GM12878 (cell line): ENCODE data around the gene OPRD1. TPM values are rescaled to one million over a fixed set of nuclear protein-coding genes. Genes with fewer than 3 reads are reported as not detected.

Source experiments
- LARP7 ChIP-seq: fragments of 450-650 bp; IDR thresholded peaks from 2 replicates; pipeline ENCODE4 v1.6.1; 2017; ENCODE audit warnings: mild to moderate bottlenecking
- MEF2A ChIP-seq: IDR thresholded peaks from 2 replicates; pipeline ENCODE4 v1.6.1; 2011; ENCODE audit warnings: low read depth, mild to moderate bottlenecking, low read length, moderate library complexity; ENCODE audit not compliant: insufficient read depth
- NFYA ChIP-seq: IDR thresholded peaks from 2 replicates; pipeline ENCODE4 v1.6.1; 2011; ENCODE audit warnings: low read depth, mild to moderate bottlenecking, low read length, improper control_type of control experiment, borderline replicate concordance
- NRF1 ChIP-seq: conservative IDR thresholded peaks from 2 replicates; pipeline ENCODE4 v1.6.1; 2011; ENCODE audit warnings: mild to moderate bottlenecking, low read depth, low read length, improper control_type of control experiment
- PAX8 ChIP-seq: fragments of 450-650 bp; IDR thresholded peaks from 2 replicates; pipeline ENCODE4 v1.6.1; 2017; ENCODE audit warnings: mild to moderate bottlenecking, moderate library complexity
- RUNX3 ChIP-seq: IDR thresholded peaks from 2 replicates; pipeline ENCODE4 v1.6.1; 2012; ENCODE audit warnings: low read length, inconsistent platforms
- SMARCA5 ChIP-seq: fragments of 450-650 bp; IDR thresholded peaks from 2 replicates; pipeline ENCODE4 v1.6.1; 2017; ENCODE audit warnings: mild to moderate bottlenecking
- YBX1 ChIP-seq: fragments of 450-650 bp; IDR thresholded peaks from 2 replicates; pipeline ENCODE4 v1.6.1; 2016; ENCODE audit warnings: antibody characterized with exemption
- ZBED1 ChIP-seq: IDR thresholded peaks from 2 replicates; pipeline ENCODE4 v1.6.1; 2016; ENCODE audit warnings: borderline replicate concordance
- polyA plus RNA-seq, 11 experiments: library from polyadenylated mRNA; depleted of rRNA in 4 of 11; unstranded in 6 of 11; stranded (reverse) in 5 of 11; fragments of >200 nt; fragmentation: Nextera tagmentation in 4 of 11; fragmentation: Illumina TruSeq in 1 of 11; extraction: Ambion mirVana in 4 of 11; extraction: Trizol in 1 of 11; gene quantifications; 1 replicate in 1 of 11; 2 replicates in 10 of 11; pipeline versions ENCODE4 v1.2.1 to v1.2.3, GENCODE V29; 2011 to 2016; ENCODE audit warnings: inconsistent platforms in 2 of 11, missing spikeins in 2 of 11, low read depth in 1 of 11
- total RNA-seq, 4 experiments: library from RNA; depleted of rRNA in 3 of 4; stranded (reverse); fragments of >200 nt in 3 of 4; fragmentation: Illumina TruSeq in 1 of 4; extraction: Trizol in 1 of 4; gene quantifications; 2 replicates each; pipeline versions ENCODE4 v1.2.1 to v1.2.3, GENCODE V29; 2013 to 2021
- TF ChIP-seq, protein P1 (sequence below): fragments of 450-650 bp; IDR thresholded peaks from 2 replicates; pipeline ENCODE4 v1.6.1; 2017; ENCODE audit warnings: mild to moderate bottlenecking, moderate library complexity
- TF ChIP-seq, protein P2 (sequence below): fragments of 450-650 bp; IDR thresholded peaks from 2 replicates; pipeline ENCODE4 v1.6.1; 2016; ENCODE audit warnings: mild to moderate bottlenecking, moderate library complexity, borderline replicate concordance

OPRD1 gene
- total and polyA plus RNA-seq, 10 of the 15 experiments (the other 5 are each of a cell fraction or from before 2014, with no cell fraction given) = 0.02 TPM; not detected in 8

DNA sequence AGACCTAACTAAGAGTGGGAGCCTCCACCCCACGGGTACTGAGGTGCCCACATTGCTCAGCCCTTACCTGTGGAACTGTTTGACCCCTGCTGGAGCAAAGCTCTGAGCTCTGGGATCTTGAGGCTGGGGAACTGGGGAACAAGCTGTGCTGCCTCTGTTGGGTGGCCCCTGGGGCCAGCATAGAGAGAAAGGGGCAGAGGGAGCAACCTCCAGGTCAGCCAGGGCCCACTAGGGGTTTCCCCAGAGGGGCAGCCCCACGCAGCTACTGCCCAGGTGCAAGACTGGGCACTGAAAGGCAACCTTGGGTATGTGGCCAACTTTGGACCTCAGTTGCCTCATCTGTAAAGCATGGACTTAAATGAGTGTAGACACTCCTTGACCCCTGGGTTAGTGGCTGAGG, 78.9 kb downstream of the OPRD1 start (continued):
- TF ChIP-seq, protein P1, sequence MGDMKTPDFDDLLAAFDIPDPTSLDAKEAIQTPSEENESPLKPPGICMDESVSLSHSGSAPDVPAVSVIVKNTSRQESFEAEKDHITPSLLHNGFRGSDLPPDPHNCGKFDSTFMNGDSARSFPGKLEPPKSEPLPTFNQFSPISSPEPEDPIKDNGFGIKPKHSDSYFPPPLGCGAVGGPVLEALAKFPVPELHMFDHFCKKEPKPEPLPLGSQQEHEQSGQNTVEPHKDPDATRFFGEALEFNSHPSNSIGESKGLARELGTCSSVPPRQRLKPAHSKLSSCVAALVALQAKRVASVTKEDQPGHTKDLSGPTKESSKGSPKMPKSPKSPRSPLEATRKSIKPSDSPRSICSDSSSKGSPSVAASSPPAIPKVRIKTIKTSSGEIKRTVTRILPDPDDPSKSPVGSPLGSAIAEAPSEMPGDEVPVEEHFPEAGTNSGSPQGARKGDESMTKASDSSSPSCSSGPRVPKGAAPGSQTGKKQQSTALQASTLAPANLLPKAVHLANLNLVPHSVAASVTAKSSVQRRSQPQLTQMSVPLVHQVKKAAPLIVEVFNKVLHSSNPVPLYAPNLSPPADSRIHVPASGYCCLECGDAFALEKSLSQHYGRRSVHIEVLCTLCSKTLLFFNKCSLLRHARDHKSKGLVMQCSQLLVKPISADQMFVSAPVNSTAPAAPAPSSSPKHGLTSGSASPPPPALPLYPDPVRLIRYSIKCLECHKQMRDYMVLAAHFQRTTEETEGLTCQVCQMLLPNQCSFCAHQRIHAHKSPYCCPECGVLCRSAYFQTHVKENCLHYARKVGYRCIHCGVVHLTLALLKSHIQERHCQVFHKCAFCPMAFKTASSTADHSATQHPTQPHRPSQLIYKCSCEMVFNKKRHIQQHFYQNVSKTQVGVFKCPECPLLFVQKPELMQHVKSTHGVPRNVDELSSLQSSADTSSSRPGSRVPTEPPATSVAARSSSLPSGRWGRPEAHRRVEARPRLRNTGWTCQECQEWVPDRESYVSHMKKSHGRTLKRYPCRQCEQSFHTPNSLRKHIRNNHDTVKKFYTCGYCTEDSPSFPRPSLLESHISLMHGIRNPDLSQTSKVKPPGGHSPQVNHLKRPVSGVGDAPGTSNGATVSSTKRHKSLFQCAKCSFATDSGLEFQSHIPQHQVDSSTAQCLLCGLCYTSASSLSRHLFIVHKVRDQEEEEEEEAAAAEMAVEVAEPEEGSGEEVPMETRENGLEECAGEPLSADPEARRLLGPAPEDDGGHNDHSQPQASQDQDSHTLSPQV = no peak
- TF ChIP-seq NRF1 (no peak), LARP7 (no peak), RUNX3 (no peak), PAX8 (no peak), YBX1 (no peak), ZBED1 (no peak), MEF2A (no peak), NFYA (no peak), SMARCA5 (no peak)
- TF ChIP-seq, protein P2, sequence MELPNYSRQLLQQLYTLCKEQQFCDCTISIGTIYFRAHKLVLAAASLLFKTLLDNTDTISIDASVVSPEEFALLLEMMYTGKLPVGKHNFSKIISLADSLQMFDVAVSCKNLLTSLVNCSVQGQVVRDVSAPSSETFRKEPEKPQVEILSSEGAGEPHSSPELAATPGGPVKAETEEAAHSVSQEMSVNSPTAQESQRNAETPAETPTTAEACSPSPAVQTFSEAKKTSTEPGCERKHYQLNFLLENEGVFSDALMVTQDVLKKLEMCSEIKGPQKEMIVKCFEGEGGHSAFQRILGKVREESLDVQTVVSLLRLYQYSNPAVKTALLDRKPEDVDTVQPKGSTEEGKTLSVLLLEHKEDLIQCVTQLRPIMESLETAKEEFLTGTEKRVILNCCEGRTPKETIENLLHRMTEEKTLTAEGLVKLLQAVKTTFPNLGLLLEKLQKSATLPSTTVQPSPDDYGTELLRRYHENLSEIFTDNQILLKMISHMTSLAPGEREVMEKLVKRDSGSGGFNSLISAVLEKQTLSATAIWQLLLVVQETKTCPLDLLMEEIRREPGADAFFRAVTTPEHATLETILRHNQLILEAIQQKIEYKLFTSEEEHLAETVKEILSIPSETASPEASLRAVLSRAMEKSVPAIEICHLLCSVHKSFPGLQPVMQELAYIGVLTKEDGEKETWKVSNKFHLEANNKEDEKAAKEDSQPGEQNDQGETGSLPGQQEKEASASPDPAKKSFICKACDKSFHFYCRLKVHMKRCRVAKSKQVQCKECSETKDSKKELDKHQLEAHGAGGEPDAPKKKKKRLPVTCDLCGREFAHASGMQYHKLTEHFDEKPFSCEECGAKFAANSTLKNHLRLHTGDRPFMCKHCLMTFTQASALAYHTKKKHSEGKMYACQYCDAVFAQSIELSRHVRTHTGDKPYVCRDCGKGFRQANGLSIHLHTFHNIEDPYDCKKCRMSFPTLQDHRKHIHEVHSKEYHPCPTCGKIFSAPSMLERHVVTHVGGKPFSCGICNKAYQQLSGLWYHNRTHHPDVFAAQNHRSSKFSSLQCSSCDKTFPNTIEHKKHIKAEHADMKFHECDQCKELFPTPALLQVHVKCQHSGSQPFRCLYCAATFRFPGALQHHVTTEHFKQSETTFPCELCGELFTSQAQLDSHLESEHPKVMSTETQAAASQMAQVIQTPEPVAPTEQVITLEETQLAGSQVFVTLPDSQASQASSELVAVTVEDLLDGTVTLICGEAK = no peak
